ENCODE results near the gene CFAP58. TPM values are rescaled to one million over a fixed set of nuclear protein-coding genes. Genes with fewer than 3 reads are reported as not detected.

CFAP58 gene
- total and polyA plus RNA-seq, 2 donors (not counting 3 experiments of a cell fraction or from before 2014, with no cell fraction given): 0.07 to 0.29 TPM

- Histone ChIP-seq H3K27ac (ENCODE audit: insufficient read depth, low read depth, low read length) (no peak overlapping the region), H3K4me1 (ENCODE audit: control insufficient read depth, extremely low read depth, insufficient read depth, low read length) (peaks cover 38% of the 10 kb centered on the region), H3K79me2 (ENCODE audit: control insufficient read depth, insufficient read depth, low read length) (peaks cover 100% of the 10 kb centered on the region), H3K4me2 (ENCODE audit: insufficient read depth, low read length) (no peak overlapping the region), H3K36me3 (ENCODE audit: control insufficient read depth in 2 of 2, extremely low read depth in 1 of 2, insufficient read depth in 2 of 2, low read length in 2 of 2) (peaks cover 0 to under 1% of the 10 kb centered on the region in 2 experiments), H2AFZ (ENCODE audit: low read depth, low read length) (no peak overlapping the region), H3K9me3 (replicated peaks; ENCODE audit: control insufficient read depth, insufficient read depth, low read length) (no peaks in the 10 kb centered on the region), H4K20me1 (replicated peaks; ENCODE audit: control insufficient read depth, extremely low read depth, insufficient read depth, low read length) (peaks cover 5% of the 10 kb centered on the region), H3K9ac (replicated peaks; ENCODE audit: extremely low read depth, insufficient read depth, low read length) (no peak overlapping the region), H3K27me3 (ENCODE audit: control insufficient read depth in 2 of 2, insufficient read depth in 2 of 2, low read length in 2 of 2) (no peaks in the 10 kb centered on the region), H3K9me1 (replicated peaks; ENCODE audit: control insufficient read depth, extremely low read depth, insufficient read depth, low read length) (no peaks in the 10 kb centered on the region), H3K4me3 (replicated peaks in 1 of 3; ENCODE audit: insufficient read depth in 1 of 3, low read depth in 1 of 3, low read length in 3 of 3) (no peak overlapping the region)
- TF ChIP-seq CTCF (IDR thresholded peaks at IDR 0.05; ENCODE audit: extremely low read depth in 1 of 2, insufficient read depth in 1 of 2, low read depth in 1 of 2, low read length in 2 of 2) (no peak), JUN (IDR thresholded peaks at IDR 0.05; ENCODE audit: borderline replicate concordance, insufficient read depth, insufficient read length, low read depth) (no peak), MYC (IDR thresholded peaks at IDR 0.05; ENCODE audit: low read depth, low read length) (no peak), MAX (IDR thresholded peaks at IDR 0.05; ENCODE audit: insufficient read depth, insufficient read length) (no peak), EZH2 (IDR thresholded peaks at IDR 0.05; ENCODE audit: borderline replicate concordance, low read depth, low read length, severe bottlenecking) (no peak), FOS (IDR thresholded peaks at IDR 0.05; ENCODE audit: borderline replicate concordance, insufficient read depth, low read length) (no peak), POLR2AphosphoS5 (IDR thresholded peaks at IDR 0.05; ENCODE audit: insufficient read depth, low read depth, low read length) (no peak), POLR2A (IDR thresholded peaks at IDR 0.05; ENCODE audit: low read depth, low read length) (no peak), GATA2 (IDR thresholded peaks at IDR 0.05; ENCODE audit: insufficient read depth, insufficient read length, low read depth, low read length) (no peak)
- no peak for FAIRE-seq
- BruUV-seq (replicated peaks): no TSS peak
- DNase-seq (ENCODE audit: low read depth, low spot score): no peak
- dilution Hi-C loops (cut with MboI; ENCODE audit: extremely low pct_ligation_motif_present, low sequenced_read_pairs): no loop called here
- intact Hi-C loops (cut with micrococcal nuclease): no loop called here
- ChIA-PET CTCF (interaction anchor here (0.9 to 3.2 kb wide), 15 partner anchors 8 to 48 kb away, joined by 3 to 19 read pairs (median 4); partner anchors contain the start of genes CFAP58 and ITPRIP), POLR2A (interaction anchor here (1.4 to 1.6 kb wide), 2 partner anchors 10 to 16 kb away, joined by 3 to 4 read pairs; partner anchors contain the start of gene ITPRIP)
Observed at GRCh38 chr10:104321725-104322415, 31.8 kb upstream of the CFAP58 start.
